Activated CD8-positive, alpha-beta memory T cell treated with anti-CD3 and anti-CD28 coated beads, Interleukin-2, amount 50 U/mL, for 4 hours (primary cell): ENCODE results near the gene CST3.
"Not testable (repeated sequence)": the region's sequence is repeated elsewhere in the genome, so short reads cannot be mapped to it uniquely, and the experiment has no call there.

ENCODE experiments used
- DNase-seq: peaks from one replicate; pipeline ENCODE4 v3.0.0-alpha.2; 2020

The CST3 gene

GRCh38 chr20:23661002-23661429 is 23.3 kb upstream of the CST3 start:
- no peak for DNase-seq

- DNase-seq = no peak
These were observed 22.5 kb upstream of the CST3 start for GRCh38 chr20:23659989-23660837.

DNA sequence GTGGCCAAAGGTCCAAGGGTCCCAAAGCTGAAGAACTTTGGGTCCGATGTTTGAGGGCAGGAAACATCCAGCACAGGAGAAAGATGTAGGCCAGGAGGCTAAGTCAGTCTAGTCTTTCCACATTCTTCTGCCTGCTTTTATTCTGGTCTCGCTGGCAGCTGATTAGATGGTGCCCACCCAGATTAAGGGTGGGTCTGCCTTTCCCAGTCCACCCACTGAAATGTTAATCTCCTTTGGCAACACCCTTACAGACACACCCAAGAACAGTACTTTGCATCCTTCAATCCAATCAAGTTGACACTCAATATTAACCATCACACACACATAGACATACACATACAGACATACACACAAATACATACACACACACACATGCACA is 21.8 kb upstream of the CST3 start:
- DNase-seq = not testable (repeated sequence)

GRCh38 chr20:23658989-23659609 is 21.3 kb upstream of the CST3 start:
- no peak for DNase-seq

- DNase-seq = no peak
These were observed 20.6 kb upstream of the CST3 start for GRCh38 chr20:23658336-23658735.

- DNase-seq = no peak
These were observed 19.4 kb upstream of the CST3 start for GRCh38 chr20:23657202-23657601.

GRCh38 chr20:23656372-23656771 is 18.6 kb upstream of the CST3 start:
- DNase-seq = no peak

- DNase-seq = no peak
These were observed 17.9 kb upstream of the CST3 start for GRCh38 chr20:23655491-23656211.

GRCh38 chr20:23654717-23655116 is 17.0 kb upstream of the CST3 start:
- no peak for DNase-seq

DNA sequence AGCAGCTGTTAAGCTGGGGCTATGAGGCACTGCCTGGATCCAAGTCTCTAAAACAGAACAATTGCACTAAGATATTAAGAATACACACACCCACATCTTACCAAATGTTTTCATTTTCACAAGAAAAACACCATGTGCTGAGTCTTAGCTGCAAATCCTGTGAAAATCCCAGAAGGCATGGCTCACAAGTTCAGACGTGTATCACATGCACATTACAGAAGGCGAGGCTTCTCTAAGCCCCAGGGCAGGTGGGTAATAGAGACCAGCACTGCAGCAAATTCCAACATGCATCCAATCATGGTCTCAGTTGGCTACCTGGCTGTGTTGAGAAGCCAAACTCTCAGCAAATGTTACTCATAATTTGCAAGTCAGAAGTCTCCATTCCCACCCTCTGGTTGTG is 16.2 kb upstream of the CST3 start:
- DNase-seq = no peak

- no peak for DNase-seq
These were observed 15.7 kb upstream of the CST3 start for GRCh38 chr20:23653400-23653938.

DNA sequence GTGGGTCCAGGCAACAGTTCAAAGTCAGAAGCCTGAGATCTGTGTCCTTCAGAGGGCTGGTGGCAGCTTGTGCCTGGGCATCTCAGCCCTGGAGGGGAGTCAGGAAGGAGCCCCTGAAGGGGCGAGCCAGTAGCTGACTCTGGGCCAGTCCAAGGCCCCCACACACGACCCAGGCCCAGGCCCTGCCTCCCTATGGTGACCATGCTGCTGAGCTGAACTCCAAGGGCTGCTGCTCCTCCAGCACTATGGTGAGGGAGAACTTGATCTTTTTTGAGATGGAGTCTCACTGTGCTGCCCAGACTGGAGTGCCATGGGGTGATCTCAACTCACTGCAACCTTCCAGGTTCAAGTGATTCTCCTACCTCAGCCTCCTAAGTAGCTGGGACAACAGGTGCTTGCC is 15.2 kb upstream of the CST3 start:
- no peak for DNase-seq

DNA sequence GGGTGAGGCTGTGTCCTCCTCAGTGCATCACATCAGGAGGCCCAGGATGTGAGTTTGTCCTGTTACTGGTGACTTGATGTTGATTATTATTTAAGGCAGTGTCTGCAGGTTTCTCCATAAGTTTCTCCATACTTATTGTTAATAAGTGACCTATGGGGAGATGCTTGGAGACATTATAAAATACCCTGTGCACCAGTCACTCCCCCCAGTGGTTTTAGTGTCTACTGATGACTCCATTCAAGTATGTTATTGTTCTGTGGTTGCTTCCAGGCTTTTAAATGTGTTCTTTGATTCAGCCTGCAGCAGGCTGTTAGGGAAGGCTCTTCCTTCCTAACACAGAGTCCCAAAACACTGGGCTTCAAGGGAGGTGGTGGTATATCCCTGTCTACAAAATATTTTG is 14.6 kb upstream of the CST3 start:
- DNase-seq = no peak

DNA sequence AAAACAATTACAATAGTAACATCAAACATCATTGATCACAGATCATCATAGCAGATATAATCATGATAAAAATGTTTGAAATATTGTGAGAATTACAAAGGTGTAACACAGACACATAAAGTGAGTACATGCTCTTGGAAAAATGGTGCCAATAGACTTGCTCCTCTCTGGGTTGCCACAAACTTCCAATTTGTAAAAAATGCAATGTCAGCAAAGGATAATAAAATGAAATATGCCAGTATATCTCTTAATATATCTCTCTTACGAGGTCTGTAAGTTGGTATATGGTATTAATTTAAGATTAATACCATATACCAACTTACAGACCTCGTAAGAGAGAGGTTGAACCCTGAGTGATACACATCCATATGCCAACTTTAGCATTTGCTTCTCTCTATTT is 13.4 kb upstream of the CST3 start:
- DNase-seq = no peak

DNA sequence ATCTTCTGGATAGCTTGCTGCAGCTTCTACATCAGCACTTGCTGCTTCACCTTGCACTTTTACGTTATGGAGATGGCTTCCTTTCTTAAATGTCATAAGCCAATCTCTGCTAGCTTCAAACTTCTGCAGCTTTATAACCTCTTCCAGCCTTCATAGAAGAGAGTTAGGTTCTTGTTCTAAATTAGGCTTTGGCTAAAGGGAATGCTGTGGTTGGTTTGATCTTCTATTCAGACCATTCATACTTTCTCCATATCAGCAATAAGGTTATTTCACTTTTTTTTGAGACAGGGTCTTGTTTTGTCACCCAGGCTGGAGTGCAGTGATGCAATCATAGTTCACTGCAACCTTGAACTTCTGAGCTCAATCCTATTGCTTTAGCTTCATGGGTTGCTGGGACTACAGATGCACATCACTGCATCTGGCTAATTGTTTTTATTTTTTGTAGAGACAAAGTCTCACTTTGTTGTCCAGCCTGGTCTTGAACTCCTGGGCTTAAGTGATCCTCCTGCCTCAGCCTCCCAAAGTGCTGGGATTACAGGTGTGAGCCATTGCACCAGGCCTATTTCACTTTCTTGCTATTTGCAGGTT is 12.2 kb upstream of the CST3 start:
- no peak for DNase-seq

GRCh38 chr20:23649242-23649641 is 11.5 kb upstream of the CST3 start:
- no peak for DNase-seq

DNA sequence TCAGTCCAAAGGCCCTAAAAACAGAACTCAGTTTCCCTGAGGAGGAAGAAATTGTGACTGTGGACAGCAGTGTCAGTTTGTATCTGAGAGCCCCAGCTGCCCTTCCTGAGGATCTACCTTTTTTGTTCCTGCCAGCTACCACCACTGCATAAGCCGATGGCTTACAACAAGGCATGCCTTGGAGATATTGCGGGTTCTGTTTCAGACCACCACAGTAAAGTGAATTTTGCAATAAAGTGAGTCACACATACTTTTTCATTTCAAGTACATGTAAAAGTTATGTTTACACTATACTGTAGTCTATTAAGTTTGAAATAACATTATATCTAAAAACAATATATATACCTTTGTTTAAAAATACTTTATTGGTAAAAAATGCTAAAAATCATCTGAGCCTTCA is 9.6 kb upstream of the CST3 start:
- no peak for DNase-seq

- DNase-seq = no peak
These were observed 8.5 kb upstream of the CST3 start for GRCh38 chr20:23646106-23646873.

- no peak for DNase-seq
These were observed 7.8 kb upstream of the CST3 start for GRCh38 chr20:23645575-23645974.

DNA sequence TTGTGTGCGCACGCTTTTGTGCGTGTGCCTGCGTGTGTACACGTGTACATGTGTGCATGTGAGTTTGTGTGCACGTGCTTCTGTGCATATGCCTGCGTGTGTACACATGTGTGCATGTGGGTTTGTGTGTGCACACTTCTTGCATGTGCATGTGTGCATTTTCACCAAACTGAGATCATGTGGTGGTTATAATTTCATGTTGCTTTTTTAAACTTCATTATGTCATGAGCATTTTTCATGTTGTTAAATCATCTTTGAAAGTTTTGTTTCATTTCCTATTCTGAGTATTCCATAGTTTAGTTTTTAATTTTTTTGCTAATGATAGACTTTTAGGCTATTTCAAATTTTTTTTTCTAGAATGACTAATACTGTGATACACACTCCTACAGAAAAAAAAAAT is 6.4 kb upstream of the CST3 start:
- DNase-seq = no peak

DNA sequence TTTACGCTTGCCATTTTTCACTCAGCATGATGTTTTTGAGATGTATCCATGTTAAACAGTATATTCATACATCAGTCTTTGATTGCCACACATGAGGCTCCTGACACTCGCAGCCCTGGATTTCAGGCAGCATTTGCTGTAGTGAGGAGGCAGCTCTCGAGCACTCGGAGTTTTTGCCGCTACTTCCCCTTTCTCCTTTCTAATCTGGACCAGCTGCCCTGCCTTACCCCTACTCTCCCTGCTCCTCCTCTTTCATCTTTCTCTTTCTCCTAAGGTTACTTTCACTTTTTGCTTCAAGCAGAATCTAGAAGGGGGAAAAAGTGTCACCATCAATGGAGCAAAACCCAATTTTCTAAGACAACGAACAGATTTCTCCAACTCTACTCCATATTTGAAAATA is 5.9 kb upstream of the CST3 start:
- DNase-seq = no peak

- no peak for DNase-seq
These were observed 4.4 kb upstream of the CST3 start for GRCh38 chr20:23641936-23642751.
